Lung (tissue), 12 donors: ENCODE data around the gene SLC27A1. TPM values are rescaled to one million over a fixed set of nuclear protein-coding genes. Genes with fewer than 3 reads are reported as not detected.

Experiments used
- ATAC-seq: fragments of 200-7000 bp; cut with Tn5 transposase; one replicate; pipeline ENCODE4 v1.9.1; 2020; ENCODE audit warnings: moderate number of reproducible peaks; ENCODE audit not compliant: insufficient read depth, low FRiP score
- DNase-seq, 3 donors: peaks; one replicate each; pipeline ENCODE4 v3.0.0-alpha.2; 2013 to 2017
- H3K27ac ChIP-seq, 2 donors: one replicate each; pipeline ENCODE4 v1.5.1; 2013; ENCODE audit warnings: mild to moderate bottlenecking in 2 of 2, moderate library complexity in 2 of 2, control low read depth in 1 of 2, inconsistent platforms in 1 of 2, low read depth in 1 of 2, low read length in 1 of 2
- H3K27me3 ChIP-seq, 3 donors: one replicate each; pipeline ENCODE4 v1.5.1; 2013; ENCODE audit warnings: low read length in 2 of 3; ENCODE audit not compliant: control insufficient read depth in 3 of 3, insufficient read depth in 3 of 3
- H3K36me3 ChIP-seq, 4 donors: one replicate each; pipeline ENCODE4 v1.5.1; 2013; ENCODE audit warnings: low read length in 4 of 4, mild to moderate bottlenecking in 1 of 4, moderate library complexity in 1 of 4; ENCODE audit not compliant: control insufficient read depth in 4 of 4, insufficient read depth in 4 of 4
- H3K4me1 ChIP-seq, 5 donors: one replicate each; pipeline ENCODE4 v1.5.1; 2013; ENCODE audit warnings: low read length in 5 of 5, mild to moderate bottlenecking in 2 of 5, moderate library complexity in 1 of 5; ENCODE audit not compliant: control insufficient read depth in 5 of 5, insufficient read depth in 5 of 5
- H3K4me3 ChIP-seq: one replicate; pipeline ENCODE4 v1.5.1; 2013; ENCODE audit warnings: mild to moderate bottlenecking, control low read depth, moderate library complexity
- H3K9ac ChIP-seq, 2 donors: one replicate each; pipeline ENCODE4 v1.5.1; 2013; ENCODE audit warnings: low read length in 2 of 2, control low read depth in 1 of 2; ENCODE audit not compliant: insufficient read depth in 1 of 2
- H3K9me3 ChIP-seq, 4 donors: one replicate each; pipeline ENCODE4 v1.5.1; 2013; ENCODE audit warnings: low read length in 3 of 4, mild to moderate bottlenecking in 1 of 4, moderate library complexity in 1 of 4; ENCODE audit not compliant: control insufficient read depth in 4 of 4, insufficient read depth in 3 of 4
- CTCF ChIP-seq: IDR thresholded peaks from 2 replicates; pipeline ENCODE4 v1.5.1; 2012; ENCODE audit warnings: mild to moderate bottlenecking; ENCODE audit errors: control extremely low read depth, extremely low read depth
- WGBS, 2 donors: extraction: QIAGEN DNeasy Blood & Tissue Kit; methylation state at CpG; one replicate each; pipeline ENCODE4 v1.1.7; 2013; 5-methylcytosine and 5-hydroxymethylcytosine counted together
- polyA plus RNA-seq, 2 donors: library from polyadenylated mRNA; stranded (reverse); fragments of 200-250 nt; gene quantifications; one replicate each; pipeline ENCODE4 v1.2.1, GENCODE V29; 2013
- total RNA-seq, 2 donors: library from RNA; depleted of rRNA in 1 of 2; stranded (reverse); fragments of >200 nt in 1 of 2; gene quantifications; one replicate each; pipeline ENCODE4 v1.2.1, GENCODE V29; 2014 to 2021
- donor health status: control.
- donor health status: control.
- donor health status: Bipolar disorder and iron deficiency.
- donor health status: healthy.
- donor health status: DM: yes; HTN: yes; CAD: no.

SLC27A1 gene
- total and polyA plus RNA-seq, 4 donors: 12.2 to 26.9 (median 20.6) TPM

- H3K36me3 ChIP-seq: peaks cover 0 to 8% (median 4%) of the 10 kb centered on the region in 4 donors
- no peaks in the 10 kb centered on the region for H3K27me3 ChIP-seq
- H3K9me3 ChIP-seq: no peaks in the 10 kb centered on the region
- peak overlapping the region in 1 of 2 donors; percentile 48 for H3K27ac ChIP-seq
- no peak overlapping the region for H3K9ac ChIP-seq
- no peak for TF ChIP-seq CTCF
- 11 to 22% methylated on average over 31 of the region's 31 CpGs for WGBS, 2 donors
- peak; percentile 94 for ATAC-seq
- DNase-seq: peak; percentile 63 to 83 (median 70)
- H3K4me3 ChIP-seq: peak overlapping the region; percentile 0
- H3K4me1 ChIP-seq: peaks cover 0 to 8% (median 0%) of the 10 kb centered on the region in 5 donors
Measured at GRCh38 chr19:17488593-17489391, 18.5 kb downstream of the SLC27A1 start.

- no peak for TF ChIP-seq CTCF
- Histone ChIP-seq H3K27ac (peak overlapping the region in 1 of 2 donors; percentile 48), H3K4me3 (no peak overlapping the region), H3K27me3 (no peaks in the 10 kb centered on the region), H3K9me3 (no peaks in the 10 kb centered on the region), H3K4me1 (peaks cover 0 to 8% (median 0%) of the 10 kb centered on the region in 5 donors), H3K9ac (no peak overlapping the region), H3K36me3 (peaks cover 0 to 8% (median 4%) of the 10 kb centered on the region in 4 donors)
- ATAC-seq (no peak), DNase-seq (no peak)
- 55 to 70% methylated on average over 9 of the region's 9 CpGs for WGBS, 2 donors
Measured at GRCh38 chr19:17489392-17490030, 19.2 kb downstream of the SLC27A1 start.

GRCh38 chr19:17490411-17490810 is 20.1 kb downstream of the SLC27A1 start:
- WGBS, 2 donors: 54 to 62% methylated on average over 4 of the region's 4 CpGs
- no peak for DNase-seq
- H3K4me3 ChIP-seq: no peak overlapping the region

More at GRCh38 chr19:17490411-17490810, 20.1 kb downstream of the SLC27A1 start:
- H3K27ac ChIP-seq: no peak overlapping the region
- TF ChIP-seq CTCF: no peak
- no peaks in the 10 kb centered on the region for H3K9me3 ChIP-seq
- no peak for ATAC-seq
- H3K27me3 ChIP-seq: no peaks in the 10 kb centered on the region
- no peak overlapping the region for H3K9ac ChIP-seq
- peaks cover 0 to 8% (median 4%) of the 10 kb centered on the region in 4 donors for H3K36me3 ChIP-seq
- H3K4me1 ChIP-seq: peaks cover 0 to 8% (median 0%) of the 10 kb centered on the region in 5 donors
